Stimulated activated CD8-positive, alpha-beta memory T cell treated with anti-CD3 and anti-CD28 coated beads, Interleukin-15, amount 100 ng/mL, for 4 hours (primary cell): ENCODE results near the gene ZDHHC8.

ENCODE experiments used
- DNase-seq, 2 donors: peaks; one replicate each; pipeline ENCODE4 v3.0.0-alpha.2; 2020; ENCODE audit warnings: low read depth in 2 of 2

Gene ZDHHC8

GRCh38 chr22:20095521-20095920 is 36.1 kb upstream of the ZDHHC8 start:
- DNase-seq = no peak

GRCh38 chr22:20096574-20097420 is 34.8 kb upstream of the ZDHHC8 start:
- DNase-seq = no peak

- no peak for DNase-seq
Observed at GRCh38 chr22:20099099-20099711, 32.4 kb upstream of the ZDHHC8 start.

- DNase-seq = no peak
Observed at GRCh38 chr22:20101638-20102037, 30.0 kb upstream of the ZDHHC8 start.

- no peak for DNase-seq
Observed at GRCh38 chr22:20102203-20102780, 29.3 kb upstream of the ZDHHC8 start.

- DNase-seq = no peak
Observed at GRCh38 chr22:20105456-20106204, 26.0 kb upstream of the ZDHHC8 start.

- no peak for DNase-seq
Observed at GRCh38 chr22:20106205-20106848, 25.3 kb upstream of the ZDHHC8 start.

- DNase-seq = no peak
Observed at GRCh38 chr22:20106849-20107237, 24.8 kb upstream of the ZDHHC8 start.

GRCh38 chr22:20107471-20107901 is 24.1 kb upstream of the ZDHHC8 start:
- DNase-seq = no peak

GRCh38 chr22:20107951-20108756 is 23.4 kb upstream of the ZDHHC8 start:
- no peak for DNase-seq

- no peak for DNase-seq
Observed at GRCh38 chr22:20108757-20109230, 22.8 kb upstream of the ZDHHC8 start.

GRCh38 chr22:20109411-20110358 is 21.9 kb upstream of the ZDHHC8 start:
- no peak for DNase-seq

GRCh38 chr22:20110359-20110985 is 21.1 kb upstream of the ZDHHC8 start:
- DNase-seq = no peak

- DNase-seq = no peak
Observed at GRCh38 chr22:20111045-20111688, 20.4 kb upstream of the ZDHHC8 start.

GRCh38 chr22:20111689-20112622 is 19.6 kb upstream of the ZDHHC8 start:
- no peak for DNase-seq

- no peak for DNase-seq
Observed at GRCh38 chr22:20112623-20113511, 18.7 kb upstream of the ZDHHC8 start.
